Left lung (tissue), 10 donors: ENCODE measurements around the gene COMMD10. TPM values are rescaled to one million over a fixed set of nuclear protein-coding genes. Genes with fewer than 3 reads are reported as not detected.

Experiments used
- ATAC-seq: fragments of 200-7000 bp; cut with Tn5 transposase; one replicate; pipeline ENCODE4 v1.9.1; 2020; ENCODE audit warnings: moderate library complexity
- DNase-seq, 4 donors: peaks; one replicate each; pipeline ENCODE4 v3.0.0-alpha.2; 2013 to 2020
- H3K27ac ChIP-seq, 2 donors: fragments of 200-600 bp; sonication (generic) in 1 of 2; one replicate each; pipeline versions ENCODE4 v1.5.0 to v1.8.0; 2020 to 2021
- H3K27me3 ChIP-seq, 2 donors: fragments of 200-600 bp; sonication (generic) in 1 of 2; one replicate each; pipeline versions ENCODE4 v1.5.0 to v1.8.0; 2020 to 2021
- H3K36me3 ChIP-seq, 2 donors: fragments of 200-600 bp; sonication (generic) in 1 of 2; one replicate each; pipeline versions ENCODE4 v1.5.0 to v1.8.0; 2020 to 2021
- H3K4me1 ChIP-seq, 2 donors: fragments of 200-600 bp; one replicate each; pipeline ENCODE4 v1.8.0; 2021
- H3K4me3 ChIP-seq, 2 donors: fragments of 200-600 bp; sonication (generic) in 1 of 2; one replicate each; pipeline versions ENCODE4 v1.5.0 to v1.8.0; 2020 to 2021; ENCODE audit warnings: mild to moderate bottlenecking in 1 of 2
- H3K9me3 ChIP-seq, 2 donors: fragments of 200-600 bp; sonication (generic) in 1 of 2; one replicate each; pipeline versions ENCODE4 v1.5.0 to v1.8.0; 2020 to 2021
- CTCF ChIP-seq, 2 donors: fragments of 200-600 bp; sonication (generic) in 1 of 2; IDR thresholded peaks; one replicate each; pipeline versions ENCODE4 v1.5.0 to v1.8.0; 2021; ENCODE audit warnings: antibody characterized with exemption in 2 of 2
- intact Hi-C, 2 donors: fragments of 100-400 bp; cut with DNase I; formaldehyde crosslinking; loops; one replicate each; pipeline versions ENCODE4 v1.11.2 to v1.14.2; 2022
- polyA plus RNA-seq, 6 donors: library from polyadenylated mRNA; unstranded; fragments of 120-200 nt; gene quantifications; one replicate each; pipeline ENCODE4 v1.2.1, GENCODE V29; 2013; ENCODE audit not compliant: insufficient read length in 6 of 6
- total RNA-seq, 2 donors: library from RNA; stranded (reverse); fragmentation: NEBNext Ultra II Directional; extraction: Animal tissue kit (Norgen Biotek cat#: 25700); gene quantifications; one replicate each; pipeline ENCODE4 v1.2.1, GENCODE V29; 2021
- donor health status: DM: no; HTN: yes; CAD: no.
- donor health status: DM: no; HTN: no; CAD: no.

Gene COMMD10
- total and polyA plus RNA-seq, 8 donors: 30.8 to 53.5 (median 44.0) TPM

- Histone ChIP-seq H3K4me3 (no peak overlapping the region), H3K36me3 (no peaks in the 10 kb centered on the region), H3K27me3 (no peaks in the 10 kb centered on the region), H3K9me3 (peaks cover 0 to 33% of the 10 kb centered on the region in 2 donors), H3K4me1 (no peaks in the 10 kb centered on the region), H3K27ac (no peak overlapping the region)
- intact Hi-C loops: no loop called here
- ATAC-seq (no peak), DNase-seq (no peak)
- TF ChIP-seq CTCF (IDR thresholded peaks at IDR 0.05): no peak
Observed at GRCh38 chr5:116274251-116274650, 189.4 kb downstream of the COMMD10 start.

GRCh38 chr5:116275282-116275681 lies 190.5 kb downstream of the COMMD10 start:
- DNase-seq (no peak), ATAC-seq (no peak)
- Histone ChIP-seq H3K4me3 (no peak overlapping the region), H3K9me3 (peaks cover 0 to 33% of the 10 kb centered on the region in 2 donors), H3K27me3 (no peaks in the 10 kb centered on the region), H3K27ac (no peak overlapping the region), H3K4me1 (no peaks in the 10 kb centered on the region), H3K36me3 (no peaks in the 10 kb centered on the region)
- no peak for TF ChIP-seq CTCF (IDR thresholded peaks at IDR 0.05)
- intact Hi-C loops: no loop called here

GRCh38 chr5:116276952-116277351 lies 192.1 kb downstream of the COMMD10 start:
- Histone ChIP-seq H3K27ac (no peak overlapping the region), H3K27me3 (no peaks in the 10 kb centered on the region), H3K9me3 (peaks cover 0 to 31% of the 10 kb centered on the region in 2 donors), H3K4me1 (no peaks in the 10 kb centered on the region), H3K36me3 (no peaks in the 10 kb centered on the region), H3K4me3 (no peak overlapping the region)
- no peak for ATAC-seq
- no peak for DNase-seq
- no peak for TF ChIP-seq CTCF (IDR thresholded peaks at IDR 0.05)
- intact Hi-C loops: no loop called here

- Histone ChIP-seq H3K4me3 (no peak overlapping the region), H3K36me3 (no peaks in the 10 kb centered on the region), H3K27me3 (no peaks in the 10 kb centered on the region), H3K27ac (no peak overlapping the region), H3K4me1 (no peaks in the 10 kb centered on the region), H3K9me3 (peaks cover 0 to 25% of the 10 kb centered on the region in 2 donors)
- TF ChIP-seq CTCF (IDR thresholded peaks at IDR 0.05): no peak
- DNase-seq: no peak
- no peak for ATAC-seq
- intact Hi-C loops: no loop called here
Observed at GRCh38 chr5:116280149-116280803, 195.5 kb downstream of the COMMD10 start.

GRCh38 chr5:116281309-116281708 lies 196.5 kb downstream of the COMMD10 start:
- H3K36me3 ChIP-seq: no peaks in the 10 kb centered on the region
- TF ChIP-seq CTCF (IDR thresholded peaks at IDR 0.05): no peak
- no peak for DNase-seq
- intact Hi-C loops: no loop called here
- ATAC-seq: no peak
- no peaks in the 10 kb centered on the region for H3K27me3 ChIP-seq
- H3K9me3 ChIP-seq: peaks cover 0 to 18% of the 10 kb centered on the region in 2 donors
- no peak overlapping the region for H3K4me3 ChIP-seq
- no peak overlapping the region for H3K27ac ChIP-seq
- no peaks in the 10 kb centered on the region for H3K4me1 ChIP-seq
